GM12878 (cell line): ENCODE measurements around the gene STRA6.

Experiments used
- CHD4 ChIP-seq: fragments of 200-600 bp; sonication (generic); IDR thresholded peaks from 2 replicates; pipeline ENCODE4 v1.6.1; 2016; ENCODE audit warnings: mild to moderate bottlenecking
- EGR1 ChIP-seq, 2 experiments: IDR thresholded peaks; 1 replicate in 1 of 2; 2 replicates in 1 of 2; pipeline ENCODE4 v1.6.1; 2011 to 2012; ENCODE audit warnings: low read depth in 2 of 2, low read length in 2 of 2, borderline replicate concordance in 1 of 2, mild to moderate bottlenecking in 1 of 2, moderate library complexity in 1 of 2
- EZH2 ChIP-seq: IDR thresholded peaks from 2 replicates; pipeline ENCODE4 v1.6.1; 2012; ENCODE audit warnings: low read depth, mild to moderate bottlenecking, control low read depth, inconsistent platforms, low read length, borderline replicate concordance; ENCODE audit not compliant: control insufficient read depth
- FOXM1 ChIP-seq: IDR thresholded peaks from 2 replicates; pipeline ENCODE4 v1.6.1; 2012; ENCODE audit warnings: low read depth, mild to moderate bottlenecking, inconsistent platforms, low read length, moderate library complexity
- GABPA ChIP-seq: IDR thresholded peaks from 2 replicates; pipeline ENCODE4 v1.6.1; 2014; ENCODE audit warnings: antibody characterized with exemption, low read depth, mild to moderate bottlenecking, inconsistent platforms
- HDAC6 ChIP-seq: fragments of 200-600 bp; sonication (generic); IDR thresholded peaks from one replicate; pipeline ENCODE4 v1.8.0; 2017; ENCODE audit warnings: antibody characterized with exemption; ENCODE audit not compliant: unreplicated experiment
- NFIC ChIP-seq: IDR thresholded peaks from 2 replicates; pipeline ENCODE4 v1.6.1; 2012; ENCODE audit warnings: low read depth, mild to moderate bottlenecking, inconsistent platforms, low read length, moderate library complexity
- POLR2AphosphoS2 ChIP-seq: IDR thresholded peaks from 2 replicates; pipeline ENCODE4 v1.6.1; 2011; ENCODE audit warnings: low read depth, mild to moderate bottlenecking, low read length, improper control_type of control experiment, moderate library complexity
- RBBP5 ChIP-seq: fragments of 200-600 bp; sonication (generic); conservative IDR thresholded peaks from 2 replicates; pipeline ENCODE4 v1.6.1; 2016
- ZNF274 ChIP-seq: IDR thresholded peaks from one replicate; pipeline ENCODE4 v1.8.0; 2011; ENCODE audit not compliant: insufficient read length, insufficient read depth
- TF ChIP-seq, protein P1 (sequence below), 3 experiments: IDR thresholded peaks in 2 of 3; conservative IDR thresholded peaks in 1 of 3; 2 replicates each; pipeline ENCODE4 v1.5.1; 2011; ENCODE audit warnings: low read depth in 3 of 3, low read length in 3 of 3, mild to moderate bottlenecking in 3 of 3, control low read depth in 2 of 3, moderate library complexity in 2 of 3, inconsistent platforms in 1 of 3, mixed read lengths in 1 of 3; ENCODE audit not compliant: control insufficient read depth in 2 of 3, insufficient read depth in 1 of 3; ENCODE audit errors: extremely low read depth in 1 of 3
- TF ChIP-seq, protein P2 (sequence below): fragments of 450-650 bp; IDR thresholded peaks from 2 replicates; pipeline ENCODE4 v1.6.1; 2017; ENCODE audit warnings: mild to moderate bottlenecking
- TF ChIP-seq, protein P3 (sequence below): fragments of 450-650 bp; IDR thresholded peaks from 2 replicates; pipeline ENCODE4 v1.6.1; 2017; ENCODE audit warnings: mild to moderate bottlenecking, moderate library complexity

DNA sequence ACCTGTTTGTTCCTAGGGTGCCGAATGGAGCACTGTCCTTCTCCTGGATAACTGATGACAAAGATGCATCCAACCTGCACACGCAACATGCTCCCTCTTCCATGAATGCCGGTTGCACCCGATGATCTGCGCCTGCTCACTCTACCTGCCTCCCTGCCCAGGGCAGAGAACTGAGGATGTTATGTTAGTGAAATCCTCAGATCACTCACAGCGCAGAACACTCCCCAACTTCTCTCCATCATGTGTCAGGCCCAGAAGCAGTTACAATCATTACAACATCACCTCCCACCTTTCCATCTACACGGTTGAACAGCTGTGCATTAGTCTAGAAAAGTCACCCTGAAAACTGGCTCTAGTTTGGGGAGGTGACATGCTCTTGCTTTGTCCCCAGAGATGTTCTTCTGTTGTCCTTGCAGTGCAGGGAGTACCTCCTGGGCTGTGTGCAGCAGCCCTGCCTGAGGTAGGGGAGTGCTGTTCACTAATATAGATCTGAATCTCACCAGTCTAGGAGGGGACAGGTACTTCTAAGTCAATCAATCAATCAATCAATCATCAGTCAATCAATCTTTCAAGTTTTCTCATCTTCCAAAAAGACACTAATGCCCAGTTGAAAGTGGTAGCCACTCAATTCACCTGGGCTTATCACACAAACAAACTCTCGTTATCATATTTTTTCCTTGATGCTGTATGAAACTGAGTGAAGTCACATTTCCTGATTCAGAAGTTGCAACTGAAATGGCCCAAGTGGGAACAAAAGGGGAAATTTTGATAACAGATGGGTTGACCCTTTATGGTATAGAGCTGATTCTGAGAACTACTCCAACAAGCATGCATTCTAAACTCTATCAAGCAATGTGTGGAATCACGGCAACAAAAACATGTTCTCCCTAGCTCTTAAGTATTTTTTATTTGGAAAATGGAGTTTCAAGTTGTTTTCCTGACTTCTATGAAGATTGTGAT lies 44.4 kb downstream of the STRA6 start:
- TF ChIP-seq, protein P1, sequence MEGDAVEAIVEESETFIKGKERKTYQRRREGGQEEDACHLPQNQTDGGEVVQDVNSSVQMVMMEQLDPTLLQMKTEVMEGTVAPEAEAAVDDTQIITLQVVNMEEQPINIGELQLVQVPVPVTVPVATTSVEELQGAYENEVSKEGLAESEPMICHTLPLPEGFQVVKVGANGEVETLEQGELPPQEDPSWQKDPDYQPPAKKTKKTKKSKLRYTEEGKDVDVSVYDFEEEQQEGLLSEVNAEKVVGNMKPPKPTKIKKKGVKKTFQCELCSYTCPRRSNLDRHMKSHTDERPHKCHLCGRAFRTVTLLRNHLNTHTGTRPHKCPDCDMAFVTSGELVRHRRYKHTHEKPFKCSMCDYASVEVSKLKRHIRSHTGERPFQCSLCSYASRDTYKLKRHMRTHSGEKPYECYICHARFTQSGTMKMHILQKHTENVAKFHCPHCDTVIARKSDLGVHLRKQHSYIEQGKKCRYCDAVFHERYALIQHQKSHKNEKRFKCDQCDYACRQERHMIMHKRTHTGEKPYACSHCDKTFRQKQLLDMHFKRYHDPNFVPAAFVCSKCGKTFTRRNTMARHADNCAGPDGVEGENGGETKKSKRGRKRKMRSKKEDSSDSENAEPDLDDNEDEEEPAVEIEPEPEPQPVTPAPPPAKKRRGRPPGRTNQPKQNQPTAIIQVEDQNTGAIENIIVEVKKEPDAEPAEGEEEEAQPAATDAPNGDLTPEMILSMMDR (IDR thresholded peaks at IDR 0.05 in 2 of 3, conservative IDR thresholded peaks at IDR 0.05 in 1 of 3; ENCODE audit: control insufficient read depth in 2 of 3, extremely low read depth in 1 of 3, insufficient read depth in 1 of 3, low read depth in 3 of 3, low read length in 3 of 3) = no peak
- TF ChIP-seq RBBP5 (no peak), CHD4 (no peak), GABPA (no peak), POLR2AphosphoS2 (no peak), EGR1 (IDR thresholded peaks at IDR 0.05; ENCODE audit: borderline replicate concordance in 1 of 2, low read depth in 2 of 2, low read length in 2 of 2) (0 out of 3 replicates have a peak, but pooled peaks of 1 of the 2 experiments have one; percentile 19), NFIC (peak; percentile 73; the same call in 1 of the 2 replicates), ZNF274 (no peak), FOXM1 (0 out of 2 replicates have a peak, but pooled peaks have one; percentile 52), HDAC6 (no peak), EZH2 (no peak)
- TF ChIP-seq, protein P2, sequence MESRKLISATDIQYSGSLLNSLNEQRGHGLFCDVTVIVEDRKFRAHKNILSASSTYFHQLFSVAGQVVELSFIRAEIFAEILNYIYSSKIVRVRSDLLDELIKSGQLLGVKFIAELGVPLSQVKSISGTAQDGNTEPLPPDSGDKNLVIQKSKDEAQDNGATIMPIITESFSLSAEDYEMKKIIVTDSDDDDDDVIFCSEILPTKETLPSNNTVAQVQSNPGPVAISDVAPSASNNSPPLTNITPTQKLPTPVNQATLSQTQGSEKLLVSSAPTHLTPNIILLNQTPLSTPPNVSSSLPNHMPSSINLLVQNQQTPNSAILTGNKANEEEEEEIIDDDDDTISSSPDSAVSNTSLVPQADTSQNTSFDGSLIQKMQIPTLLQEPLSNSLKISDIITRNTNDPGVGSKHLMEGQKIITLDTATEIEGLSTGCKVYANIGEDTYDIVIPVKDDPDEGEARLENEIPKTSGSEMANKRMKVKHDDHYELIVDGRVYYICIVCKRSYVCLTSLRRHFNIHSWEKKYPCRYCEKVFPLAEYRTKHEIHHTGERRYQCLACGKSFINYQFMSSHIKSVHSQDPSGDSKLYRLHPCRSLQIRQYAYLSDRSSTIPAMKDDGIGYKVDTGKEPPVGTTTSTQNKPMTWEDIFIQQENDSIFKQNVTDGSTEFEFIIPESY = no peak
- TF ChIP-seq, protein P3, sequence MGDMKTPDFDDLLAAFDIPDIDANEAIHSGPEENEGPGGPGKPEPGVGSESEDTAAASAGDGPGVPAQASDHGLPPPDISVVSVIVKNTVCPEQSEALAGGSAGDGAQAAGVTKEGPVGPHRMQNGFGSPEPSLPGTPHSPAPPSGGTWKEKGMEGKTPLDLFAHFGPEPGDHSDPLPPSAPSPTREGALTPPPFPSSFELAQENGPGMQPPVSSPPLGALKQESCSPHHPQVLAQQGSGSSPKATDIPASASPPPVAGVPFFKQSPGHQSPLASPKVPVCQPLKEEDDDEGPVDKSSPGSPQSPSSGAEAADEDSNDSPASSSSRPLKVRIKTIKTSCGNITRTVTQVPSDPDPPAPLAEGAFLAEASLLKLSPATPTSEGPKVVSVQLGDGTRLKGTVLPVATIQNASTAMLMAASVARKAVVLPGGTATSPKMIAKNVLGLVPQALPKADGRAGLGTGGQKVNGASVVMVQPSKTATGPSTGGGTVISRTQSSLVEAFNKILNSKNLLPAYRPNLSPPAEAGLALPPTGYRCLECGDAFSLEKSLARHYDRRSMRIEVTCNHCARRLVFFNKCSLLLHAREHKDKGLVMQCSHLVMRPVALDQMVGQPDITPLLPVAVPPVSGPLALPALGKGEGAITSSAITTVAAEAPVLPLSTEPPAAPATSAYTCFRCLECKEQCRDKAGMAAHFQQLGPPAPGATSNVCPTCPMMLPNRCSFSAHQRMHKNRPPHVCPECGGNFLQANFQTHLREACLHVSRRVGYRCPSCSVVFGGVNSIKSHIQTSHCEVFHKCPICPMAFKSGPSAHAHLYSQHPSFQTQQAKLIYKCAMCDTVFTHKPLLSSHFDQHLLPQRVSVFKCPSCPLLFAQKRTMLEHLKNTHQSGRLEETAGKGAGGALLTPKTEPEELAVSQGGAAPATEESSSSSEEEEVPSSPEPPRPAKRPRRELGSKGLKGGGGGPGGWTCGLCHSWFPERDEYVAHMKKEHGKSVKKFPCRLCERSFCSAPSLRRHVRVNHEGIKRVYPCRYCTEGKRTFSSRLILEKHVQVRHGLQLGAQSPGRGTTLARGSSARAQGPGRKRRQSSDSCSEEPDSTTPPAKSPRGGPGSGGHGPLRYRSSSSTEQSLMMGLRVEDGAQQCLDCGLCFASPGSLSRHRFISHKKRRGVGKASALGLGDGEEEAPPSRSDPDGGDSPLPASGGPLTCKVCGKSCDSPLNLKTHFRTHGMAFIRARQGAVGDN = no peak
